Neural crest cell (in vitro differentiated cells): ENCODE measurements around the gene ME3. TPM values are rescaled to one million over a fixed set of nuclear protein-coding genes. Genes with fewer than 3 reads are reported as not detected.

ENCODE experiments used
- DNase-seq: peaks from one replicate; pipeline ENCODE4 v3.0.0; 2021; ENCODE audit warnings: low read depth, mixed read lengths, low spot score
- H3K27ac Mint-ChIP-seq: one replicate; pipeline ENCODE4 v1.8.0; 2021; ENCODE audit warnings: mild to moderate bottlenecking, mixed read lengths; ENCODE audit not compliant: unreplicated experiment
- H3K27me3 Mint-ChIP-seq: 2 replicates; pipeline ENCODE4 v1.8.0; 2021; ENCODE audit warnings: low read depth, mild to moderate bottlenecking, mixed read lengths
- H3K36me3 Mint-ChIP-seq: 2 replicates; pipeline ENCODE4 v1.8.0; 2021; ENCODE audit warnings: low read depth, mild to moderate bottlenecking, mixed read lengths
- H3K4me1 Mint-ChIP-seq: 2 replicates; pipeline ENCODE4 v1.8.0; 2021; ENCODE audit warnings: mixed read lengths
- H3K4me3 Mint-ChIP-seq: one replicate; pipeline ENCODE4 v1.8.0; 2021; ENCODE audit warnings: mild to moderate bottlenecking, mixed read lengths
- H3K9me3 Mint-ChIP-seq: 2 replicates; pipeline ENCODE4 v1.8.0; 2021; ENCODE audit warnings: mixed read lengths
- CTCF ChIP-seq: fragments of 200-600 bp; sonication (generic); conservative IDR thresholded peaks from 2 replicates; pipeline ENCODE4 v1.5.0; 2021; ENCODE audit warnings: antibody characterized with exemption, mild to moderate bottlenecking
- total RNA-seq: library from RNA; stranded (reverse); gene quantifications from 2 replicates; pipeline ENCODE4 v1.2.1, GENCODE V29; 2021

ME3 gene
- total RNA-seq, 1 donor from 2014 or later: 18.9 TPM

DNA sequence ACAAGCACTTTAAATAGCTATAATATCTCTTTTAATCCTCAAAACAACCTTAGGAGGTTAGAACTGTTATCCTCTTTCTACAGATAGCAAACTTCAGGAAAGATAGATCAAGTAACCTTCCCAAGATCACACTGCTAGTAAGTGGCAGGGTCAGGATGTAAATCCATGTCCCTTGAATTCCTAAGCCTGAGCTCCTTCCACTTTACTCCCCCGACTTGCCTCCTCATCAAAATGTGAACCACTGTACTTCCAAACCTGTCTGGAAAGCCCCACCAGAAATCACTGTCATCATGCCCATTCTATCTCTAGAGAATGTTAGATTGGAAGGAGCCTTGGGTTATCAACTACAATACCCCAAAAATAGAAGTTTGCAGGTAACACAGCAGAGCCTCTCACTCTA is 33.7 kb downstream of the ME3 start:
- Mint-ChIP-seq H3K4me3 (no peak overlapping the region), H3K4me1 (no peaks in the 10 kb centered on the region), H3K27me3 (no peaks in the 10 kb centered on the region), H3K9me3 (no peaks in the 10 kb centered on the region), H3K27ac (no peak overlapping the region), H3K36me3 (no peaks in the 10 kb centered on the region)
- DNase-seq: no peak
- no peak for TF ChIP-seq CTCF

DNA sequence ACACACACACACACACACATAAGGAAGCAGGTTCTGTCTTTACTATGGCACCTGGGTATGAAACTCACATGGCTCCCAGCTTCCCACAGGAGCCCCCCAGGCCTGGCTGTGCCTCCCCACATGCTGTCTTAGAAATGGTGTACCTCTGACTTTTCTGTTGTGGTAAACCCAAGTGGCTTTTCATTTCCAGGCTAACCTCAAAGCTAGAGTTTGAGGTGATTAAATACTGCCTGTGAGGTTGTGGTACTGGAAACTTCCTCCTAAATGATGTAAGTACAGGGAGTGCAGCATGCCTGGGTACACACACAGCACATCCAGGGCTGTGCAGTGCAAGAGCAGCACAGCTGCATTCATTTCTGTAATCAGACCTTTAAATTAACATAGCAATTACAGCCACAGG is 34.4 kb downstream of the ME3 start:
- TF ChIP-seq CTCF: no peak
- no peaks in the 10 kb centered on the region for H3K27me3 Mint-ChIP-seq
- no peaks in the 10 kb centered on the region for H3K4me1 Mint-ChIP-seq
- H3K9me3 Mint-ChIP-seq: no peaks in the 10 kb centered on the region
- H3K27ac Mint-ChIP-seq: no peak overlapping the region
- DNase-seq: no peak
- H3K36me3 Mint-ChIP-seq: no peaks in the 10 kb centered on the region
- H3K4me3 Mint-ChIP-seq: no peak overlapping the region

DNA sequence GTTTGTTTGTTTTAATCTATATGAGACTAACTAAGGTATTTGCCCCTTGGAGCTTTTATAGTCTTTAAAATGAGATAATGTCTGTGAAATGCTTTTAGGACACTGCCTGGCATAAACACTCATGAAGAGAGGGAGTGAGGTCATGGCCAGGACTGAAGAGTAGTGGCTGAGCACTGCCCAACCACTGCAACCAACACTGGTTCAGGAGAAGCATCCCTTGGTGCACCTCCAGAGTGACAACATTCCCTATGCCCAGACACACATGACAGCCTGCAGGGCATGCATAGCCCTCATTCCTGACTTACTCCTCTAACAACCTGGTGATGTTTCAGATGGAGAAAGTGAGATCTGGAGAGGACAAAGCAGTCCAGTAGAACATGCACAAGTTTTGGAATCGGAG is 36.1 kb downstream of the ME3 start:
- no peak for TF ChIP-seq CTCF
- Mint-ChIP-seq H3K4me1 (no peaks in the 10 kb centered on the region), H3K9me3 (no peaks in the 10 kb centered on the region), H3K4me3 (no peak overlapping the region), H3K27me3 (no peaks in the 10 kb centered on the region), H3K27ac (no peak overlapping the region), H3K36me3 (no peaks in the 10 kb centered on the region)
- no peak for DNase-seq

DNA sequence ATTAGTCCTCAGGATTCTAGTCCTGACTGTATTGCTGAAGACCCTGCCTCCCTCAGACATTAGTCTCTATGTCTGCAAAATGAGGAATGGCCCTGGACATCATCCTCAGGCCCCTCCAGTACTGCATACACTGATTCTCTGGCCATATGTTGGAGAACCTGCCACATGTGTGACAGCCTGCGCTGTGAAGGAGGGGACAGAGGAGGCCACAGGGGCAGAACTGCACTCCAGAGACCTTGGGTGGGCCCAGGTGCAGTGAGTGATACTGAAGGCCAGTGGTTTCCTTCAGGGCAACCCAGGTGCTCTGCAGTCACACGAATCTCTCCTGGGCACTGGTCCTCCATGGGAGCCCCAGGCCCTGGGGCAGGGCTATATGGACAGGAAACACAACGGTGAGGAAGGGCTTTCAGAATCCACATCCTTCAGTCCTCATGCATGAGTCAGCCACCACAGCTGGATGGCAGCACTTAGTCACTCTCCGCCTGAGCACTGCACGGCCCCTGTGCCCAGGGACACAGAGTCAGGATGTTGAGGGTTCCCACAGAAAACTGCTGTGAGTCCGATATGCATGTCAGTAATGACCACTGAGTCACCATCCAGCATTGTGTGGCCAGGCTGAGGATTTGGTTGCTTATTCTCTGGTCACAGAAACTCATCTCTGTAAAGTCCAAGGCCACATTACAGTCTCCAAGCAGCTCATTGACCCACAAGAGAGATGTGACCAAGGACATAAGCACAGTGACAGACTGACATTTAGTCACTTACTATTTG is 39.7 kb downstream of the ME3 start:
- H3K4me3 Mint-ChIP-seq: no peak overlapping the region
- H3K36me3 Mint-ChIP-seq: no peaks in the 10 kb centered on the region
- TF ChIP-seq CTCF: no peak
- H3K9me3 Mint-ChIP-seq: no peaks in the 10 kb centered on the region
- no peaks in the 10 kb centered on the region for H3K4me1 Mint-ChIP-seq
- no peak overlapping the region for H3K27ac Mint-ChIP-seq
- DNase-seq: no peak
- H3K27me3 Mint-ChIP-seq: no peaks in the 10 kb centered on the region

DNA sequence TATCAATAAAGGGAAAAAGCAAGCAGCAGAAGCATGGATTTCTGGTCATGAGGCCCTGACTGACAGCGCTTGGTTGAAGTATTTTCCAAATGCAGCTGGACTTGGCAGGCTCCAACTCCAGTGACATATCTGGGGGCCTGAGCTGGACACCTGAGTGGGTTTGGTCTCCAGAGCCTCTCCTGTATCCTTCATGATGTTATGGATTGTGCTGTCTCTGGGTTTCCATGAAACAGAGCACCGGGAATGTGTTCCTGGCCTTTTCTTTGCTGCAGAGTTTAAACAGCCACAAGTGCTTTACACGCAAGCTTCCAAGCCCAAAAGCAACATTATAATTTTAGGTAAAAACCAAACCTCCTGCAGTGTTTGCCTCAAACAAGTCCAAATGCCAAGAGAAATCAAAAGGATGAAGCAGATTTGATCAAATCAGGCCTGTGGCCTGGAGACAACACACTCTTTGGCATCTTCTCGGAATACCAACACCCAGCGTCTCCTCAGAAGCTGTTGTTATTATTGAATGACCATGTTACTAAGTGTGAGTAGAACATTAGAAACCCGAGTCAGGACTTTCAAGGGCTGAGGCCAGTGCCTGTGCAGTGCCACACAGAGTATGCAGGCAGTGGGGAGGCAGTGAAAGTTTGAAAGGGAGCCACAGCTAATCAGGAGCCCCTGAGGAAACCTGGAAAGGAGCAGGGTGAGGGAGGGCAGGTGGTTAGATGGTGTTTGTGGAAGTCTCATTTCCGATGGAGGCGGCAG is 42.0 kb downstream of the ME3 start:
- peak overlapping the region; percentile 16 for H3K27ac Mint-ChIP-seq

More for the DNA sequence above, 42.0 kb downstream of the ME3 start:
- H3K4me3 Mint-ChIP-seq: no peak overlapping the region
- no peaks in the 10 kb centered on the region for H3K4me1 Mint-ChIP-seq
- no peak for DNase-seq
- no peaks in the 10 kb centered on the region for H3K9me3 Mint-ChIP-seq
- TF ChIP-seq CTCF: no peak
- no peaks in the 10 kb centered on the region for H3K27me3 Mint-ChIP-seq
- H3K36me3 Mint-ChIP-seq: no peaks in the 10 kb centered on the region
